ENCODE data around the gene TRAF3IP1. TPM values are rescaled to one million over a fixed set of nuclear protein-coding genes. Genes with fewer than 3 reads are reported as not detected.

TRAF3IP1 gene
- total and polyA plus RNA-seq, 4 donors: 14.4 to 21.5 (median 18.4) TPM

DNA sequence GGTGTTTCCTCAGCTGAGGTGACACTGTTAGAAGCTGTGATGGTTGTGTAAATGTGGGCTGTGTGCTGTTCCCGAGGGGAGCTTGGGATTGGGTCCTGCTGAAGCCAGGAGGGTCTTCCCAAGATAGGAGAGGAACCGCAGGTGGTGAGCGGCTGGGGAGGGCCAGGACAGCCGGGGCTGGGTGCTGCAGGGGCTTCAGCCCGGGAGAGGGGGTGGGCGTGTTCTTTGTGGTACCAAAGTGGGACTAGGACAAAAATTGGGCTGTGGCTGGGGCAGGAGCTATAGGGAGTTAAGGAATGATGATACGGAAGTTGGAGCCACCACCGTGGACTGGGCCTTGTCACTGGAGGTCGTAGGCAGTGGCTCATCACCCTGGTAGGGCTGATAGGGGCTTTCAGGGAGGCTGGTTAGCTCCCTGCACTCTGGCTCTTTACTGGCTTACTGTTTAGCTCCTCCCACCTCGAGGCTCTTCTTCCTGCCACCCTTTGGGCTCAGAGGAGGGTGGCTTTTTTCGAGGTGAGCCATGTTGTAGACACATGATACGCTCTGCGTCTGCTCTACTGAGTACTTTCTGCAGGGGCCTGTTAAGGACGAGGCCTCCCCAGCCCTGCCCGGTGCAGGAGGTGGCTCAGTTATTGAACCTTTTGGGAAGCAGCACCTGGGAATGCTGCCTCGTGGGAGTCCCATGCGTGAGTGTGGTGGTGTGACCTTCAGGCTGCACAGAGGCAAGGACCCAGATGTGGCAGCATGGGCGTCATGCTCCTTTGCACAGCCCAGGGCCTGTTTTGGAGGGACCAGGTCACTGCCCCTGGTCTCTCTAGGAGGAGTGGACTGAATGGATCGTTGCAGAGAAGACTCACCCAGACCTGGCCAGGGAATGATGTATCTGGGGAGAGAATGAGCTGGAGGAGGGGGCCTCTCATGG is 128.0 kb downstream of the TRAF3IP1 start:
- no peaks in the 10 kb centered on the region for H3K27me3 ChIP-seq (ENCODE audit: control insufficient read depth in 1 of 2, insufficient read depth in 2 of 2, low read length in 1 of 2)
- ATAC-seq (ENCODE audit: low FRiP score) (no peak), DNase-seq (no peak)
- H3K9me3 ChIP-seq (ENCODE audit: control insufficient read depth, low read length): no peaks in the 10 kb centered on the region
- intact Hi-C loops (cut with DNase I): no loop called here
- no peaks in the 10 kb centered on the region for H3K4me1 ChIP-seq (ENCODE audit: control insufficient read depth in 1 of 2, insufficient read depth in 2 of 2, low read length in 2 of 2)
- H3K27ac ChIP-seq (ENCODE audit: low read depth in 1 of 2, low read length in 2 of 2): no peak overlapping the region
- 85 to 87% methylated on average over 19 of the region's 19 CpGs for WGBS, 2 donors
- peaks cover 3 to 14% of the 10 kb centered on the region in 2 donors for H3K36me3 ChIP-seq (ENCODE audit: control insufficient read depth in 1 of 2, insufficient read depth in 2 of 2, low read length in 1 of 2)
- H3K4me3 ChIP-seq (ENCODE audit: low read length in 2 of 2): no peak overlapping the region

DNA sequence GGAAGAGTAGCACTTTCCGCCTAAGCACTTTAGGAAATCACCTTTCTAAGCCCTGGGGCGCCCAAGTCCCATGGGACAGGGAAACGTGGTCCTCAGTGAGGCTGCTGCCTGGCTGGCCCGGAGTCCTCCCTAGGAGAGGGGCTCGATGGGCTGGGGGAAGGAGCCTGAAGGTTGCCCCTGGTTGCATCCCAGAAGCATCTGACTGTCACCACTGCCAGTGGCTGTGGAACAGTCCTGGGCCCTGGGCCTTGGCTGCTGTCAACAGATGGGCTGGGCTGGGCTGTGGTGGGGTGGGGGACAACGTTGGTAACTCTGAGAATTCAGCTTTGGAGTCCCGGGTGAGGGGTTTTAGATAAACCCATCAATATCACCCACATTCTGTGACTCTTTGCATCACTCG is 128.9 kb downstream of the TRAF3IP1 start:
- intact Hi-C loops (cut with DNase I): no loop called here
- no peak for DNase-seq
- Histone ChIP-seq H3K27ac (ENCODE audit: low read depth in 1 of 2, low read length in 2 of 2) (no peak overlapping the region), H3K9me3 (ENCODE audit: control insufficient read depth, low read length) (no peaks in the 10 kb centered on the region), H3K4me1 (ENCODE audit: control insufficient read depth in 1 of 2, insufficient read depth in 2 of 2, low read length in 2 of 2) (no peaks in the 10 kb centered on the region), H3K36me3 (ENCODE audit: control insufficient read depth in 1 of 2, insufficient read depth in 2 of 2, low read length in 1 of 2) (peaks cover 3 to 14% of the 10 kb centered on the region in 2 donors), H3K27me3 (ENCODE audit: control insufficient read depth in 1 of 2, insufficient read depth in 2 of 2, low read length in 1 of 2) (no peaks in the 10 kb centered on the region), H3K4me3 (ENCODE audit: low read length in 2 of 2) (no peak overlapping the region)
- no peak for ATAC-seq (ENCODE audit: low FRiP score)
- WGBS, 2 donors: 81 to 86% methylated on average over 8 of the region's 8 CpGs

DNA sequence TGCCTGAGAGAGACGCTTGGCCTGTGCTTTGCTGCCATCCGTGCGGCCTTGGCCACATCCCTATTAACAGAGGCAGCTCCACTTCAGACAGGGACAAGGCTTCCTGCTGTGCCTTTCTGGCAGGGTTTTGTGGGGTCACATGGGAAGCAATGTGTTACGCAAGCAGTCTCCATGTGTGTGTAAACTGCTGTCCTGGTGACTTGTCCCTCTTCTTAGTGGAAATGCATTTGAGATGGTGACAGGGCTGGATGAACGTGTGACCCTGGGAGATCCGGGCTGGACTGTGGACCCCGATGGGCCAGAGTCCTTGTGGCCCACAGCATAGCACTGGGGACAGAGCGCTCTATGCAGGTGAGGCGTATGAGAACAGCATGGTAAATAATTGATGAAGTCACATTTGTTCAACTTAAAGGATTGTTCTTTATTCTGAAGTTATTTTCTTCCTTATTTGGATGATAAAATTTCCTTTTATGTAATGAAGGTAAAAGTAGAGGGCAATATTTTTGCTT is 129.6 kb downstream of the TRAF3IP1 start:
- ATAC-seq (ENCODE audit: low FRiP score) (peak; percentile 51), DNase-seq (peak in 1 of 2 donors; percentile 77)
- WGBS, 2 donors: 88 to 89% methylated on average over 9 of the region's 9 CpGs
- no peak overlapping the region for H3K4me3 ChIP-seq (ENCODE audit: low read length in 2 of 2)
- H3K27me3 ChIP-seq (ENCODE audit: control insufficient read depth in 1 of 2, insufficient read depth in 2 of 2, low read length in 1 of 2): no peaks in the 10 kb centered on the region
- peaks cover 3 to 13% of the 10 kb centered on the region in 2 donors for H3K36me3 ChIP-seq (ENCODE audit: control insufficient read depth in 1 of 2, insufficient read depth in 2 of 2, low read length in 1 of 2)
- H3K4me1 ChIP-seq (ENCODE audit: control insufficient read depth in 1 of 2, insufficient read depth in 2 of 2, low read length in 2 of 2): no peaks in the 10 kb centered on the region
- no peaks in the 10 kb centered on the region for H3K9me3 ChIP-seq (ENCODE audit: control insufficient read depth, low read length)
- H3K27ac ChIP-seq (ENCODE audit: low read depth in 1 of 2, low read length in 2 of 2): no peak overlapping the region
- intact Hi-C loops (cut with DNase I): no loop called here

DNA sequence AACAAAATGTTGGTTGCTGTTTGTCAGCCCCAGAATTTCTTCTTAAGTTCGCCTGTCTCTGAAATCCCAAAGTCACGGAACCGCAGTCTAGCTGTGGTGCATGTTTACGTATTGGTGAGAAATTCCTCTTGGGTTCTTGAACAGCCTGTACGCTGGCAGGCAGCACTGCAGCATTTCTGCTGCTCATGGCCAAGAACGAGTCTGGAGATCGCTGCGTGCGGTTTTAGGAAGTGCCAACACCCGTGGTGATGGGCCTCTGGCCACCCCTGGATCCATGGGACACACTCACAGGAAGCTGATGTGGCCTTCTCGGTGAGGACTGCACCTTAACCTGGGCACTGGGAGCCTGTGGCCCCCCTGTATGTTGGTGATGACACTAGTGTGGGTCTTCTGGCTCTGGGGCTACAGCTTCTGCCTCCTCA is 130.1 kb downstream of the TRAF3IP1 start:
- ATAC-seq (ENCODE audit: low FRiP score): no peak
- DNase-seq: no peak
- no peaks in the 10 kb centered on the region for H3K9me3 ChIP-seq (ENCODE audit: control insufficient read depth, low read length)
- intact Hi-C loops (cut with DNase I): no loop called here
- no peaks in the 10 kb centered on the region for H3K4me1 ChIP-seq (ENCODE audit: control insufficient read depth in 1 of 2, insufficient read depth in 2 of 2, low read length in 2 of 2)
- 86 to 87% methylated on average over 11 of the region's 11 CpGs for WGBS, 2 donors
- H3K36me3 ChIP-seq (ENCODE audit: control insufficient read depth in 1 of 2, insufficient read depth in 2 of 2, low read length in 1 of 2): peaks cover 3 to 13% of the 10 kb centered on the region in 2 donors
- no peaks in the 10 kb centered on the region for H3K27me3 ChIP-seq (ENCODE audit: control insufficient read depth in 1 of 2, insufficient read depth in 2 of 2, low read length in 1 of 2)
- H3K27ac ChIP-seq (ENCODE audit: low read depth in 1 of 2, low read length in 2 of 2): no peak overlapping the region
- no peak overlapping the region for H3K4me3 ChIP-seq (ENCODE audit: low read length in 2 of 2)

Other genes with a start within 250 kb of the TRAF3IP1 start
- not detected for gene ESPNL, start 220.2 kb upstream of the TRAF3IP1 start, total RNA-seq
- under 1 TPM in 1 of 2 donors, not detected in 1; 0.20 TPM for gene ESPNL, start 220.2 kb upstream of the TRAF3IP1 start, polyA plus RNA-seq
- 1 to 10 TPM; 8.8 to 9.0 TPM for gene KLHL30, start 181.8 kb upstream of the TRAF3IP1 start, total RNA-seq
- 1 to 10 TPM; 3.5 to 4.6 TPM for gene KLHL30, start 181.8 kb upstream of the TRAF3IP1 start, polyA plus RNA-seq
- gene ERFE, start 161.5 kb upstream of the TRAF3IP1 start, total RNA-seq: 1 to 10 TPM in 1 of 2 donors, under 1 TPM in 1; 0.96 to 2.5 TPM
- 1 to 10 TPM in 1 of 2 donors, not detected in 1; 2.8 TPM for gene ERFE, start 161.5 kb upstream of the TRAF3IP1 start, polyA plus RNA-seq
- gene ILKAP, start 116.8 kb upstream of the TRAF3IP1 start, total RNA-seq: 10 to 100 TPM; 48.4 to 50.7 TPM
- 100 to 1,000 TPM in 1 of 2 donors, 10 to 100 TPM in 1; 19.4 to 149 TPM for gene ILKAP, start 116.8 kb upstream of the TRAF3IP1 start, polyA plus RNA-seq
- 1 to 10 TPM; 3.3 to 5.2 TPM for gene HES6, start 80.5 kb upstream of the TRAF3IP1 start, total RNA-seq
- gene HES6, start 80.5 kb upstream of the TRAF3IP1 start, polyA plus RNA-seq: 1 to 10 TPM; 3.3 to 9.4 TPM
- 10 to 100 TPM; 22.0 to 25.1 TPM for gene PER2, start 31.9 kb upstream of the TRAF3IP1 start, total RNA-seq
- gene PER2, start 31.9 kb upstream of the TRAF3IP1 start, polyA plus RNA-seq: 1 to 10 TPM; 2.0 to 6.1 TPM
- gene ASB1, start 106.4 kb downstream of the TRAF3IP1 start, total RNA-seq: 10 to 100 TPM; 31.3 to 42.8 TPM
- 10 to 100 TPM; 20.0 to 45.2 TPM for gene ASB1, start 106.4 kb downstream of the TRAF3IP1 start, polyA plus RNA-seq